Measurements from ENCODE around the gene GRB10. TPM values are rescaled to one million over a fixed set of nuclear protein-coding genes. Genes with fewer than 3 reads are reported as not detected.

Gene GRB10
- total and polyA plus RNA-seq, 2 of the 8 experiments (the other 6 are each of a cell fraction or from before 2014, with no cell fraction given): 35.7 to 97.0 TPM

DNA sequence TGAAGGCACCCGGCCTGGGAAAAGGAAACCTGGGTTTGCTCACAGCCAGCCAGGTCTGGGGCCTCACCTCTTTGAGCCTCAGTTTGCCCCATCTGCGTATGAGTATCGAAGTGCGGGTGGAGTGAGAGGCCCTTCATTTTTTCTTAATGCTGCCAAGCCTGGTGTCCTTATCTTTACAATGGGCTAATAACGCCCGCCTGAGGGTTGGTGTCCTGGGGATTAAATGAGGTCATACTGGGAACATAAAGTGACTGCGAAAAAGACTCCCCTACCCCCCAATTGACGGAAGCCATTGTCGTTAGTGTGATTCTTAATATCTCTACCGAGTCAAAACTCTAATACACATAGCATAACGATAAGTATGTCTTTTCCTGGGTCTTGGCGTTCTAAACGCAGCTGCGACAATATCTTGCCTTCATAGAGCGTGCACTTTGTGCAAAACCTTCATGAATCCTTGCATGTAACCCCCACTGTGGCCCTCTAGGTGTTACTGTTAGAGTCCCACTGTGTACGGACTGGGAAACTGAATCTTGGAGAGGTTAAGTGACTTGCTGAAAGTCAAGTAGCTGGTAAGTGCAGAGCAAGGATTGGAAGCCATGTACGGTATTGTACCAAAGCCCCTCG, 11.4 kb upstream of the GRB10 start:
- Histone ChIP-seq H3K27me3 (replicated peaks in 1 of 4; ENCODE audit: control insufficient read depth in 3 of 4, extremely low read depth in 1 of 4, insufficient read depth in 3 of 4, low read length in 3 of 4) (peaks cover 3 to 20% (median 19%) of the 10 kb centered on the region in 4 experiments), H3K23me2 (ENCODE audit: low read depth, low read length) (peaks cover 6% of the 10 kb centered on the region), H3K9ac (replicated peaks in 1 of 4; ENCODE audit: extremely low read depth in 1 of 4, low read depth in 3 of 4, low read length in 3 of 4) (peak overlapping the region in 2 of 4 experiments; percentile 45 to 57; a peak in 4 of 7 replicates), H3K4me3 (ENCODE audit: extremely low read depth in 1 of 4, insufficient read depth in 2 of 4, low read depth in 3 of 4, low read length in 4 of 4) (peak overlapping the region; percentile 55 to 71 (median 60)), H3K79me1 (ENCODE audit: low read depth, low read length) (peaks cover 4% of the 10 kb centered on the region; the same call in 1 of the 2 replicates), H2AK5ac (ENCODE audit: low read depth, low read length) (peak overlapping the region; percentile 28; the same call in 1 of the 2 replicates), H4K91ac (replicated peaks; ENCODE audit: insufficient read length, low read length) (no peak overlapping the region), H3K23ac (ENCODE audit: insufficient read length) (no peak overlapping the region), H2BK15ac (ENCODE audit: low read length) (no peak overlapping the region), H2BK20ac (ENCODE audit: low read length) (peak overlapping the region; percentile 77; the same call in 1 of the 2 replicates), H2BK120ac (replicated peaks; ENCODE audit: low read depth, low read length) (no peak overlapping the region), H3K27ac (ENCODE audit: low read depth, low read length) (no peak overlapping the region), H3K36me3 (ENCODE audit: control insufficient read depth in 2 of 4, insufficient read depth in 4 of 4, low read length in 3 of 4) (no peaks in the 10 kb centered on the region), H2AFZ (ENCODE audit: low read length) (peak overlapping the region; percentile 89; the same call in 1 of the 2 replicates), H3K4me1 (replicated peaks in 1 of 4; ENCODE audit: control insufficient read depth in 3 of 4, insufficient read depth in 4 of 4, low read length in 3 of 4) (peaks cover 4 to 18% (median 12%) of the 10 kb centered on the region in 4 experiments; a peak in 6 of 7 replicates), H4K20me1 (replicated peaks in 1 of 2; ENCODE audit: control insufficient read depth in 1 of 2, insufficient read depth in 2 of 2, low read length in 2 of 2) (peaks cover 2 to 3% of the 10 kb centered on the region in 2 experiments), H3K18ac (ENCODE audit: extremely low read depth, low read length) (peak overlapping the region; percentile 66; the same call in 1 of the 2 replicates), H3K56ac (replicated peaks; ENCODE audit: insufficient read length, low read depth, low read length) (no peak overlapping the region), H3K79me2 (ENCODE audit: control insufficient read depth in 1 of 2, insufficient read depth in 2 of 2, low read length in 2 of 2) (peaks cover 14 to 34% of the 10 kb centered on the region in 2 experiments), H3K9me3 (ENCODE audit: insufficient read depth in 2 of 2, low read depth in 1 of 2, low read length in 1 of 2) (peaks cover 3% of the 10 kb centered on the region in 2 experiments; a peak in 2 of 4 replicates), H3K14ac (ENCODE audit: insufficient read length) (no peak overlapping the region), H4K8ac (ENCODE audit: extremely low read depth, insufficient read depth, low read length) (no peak overlapping the region; the same call in 1 of the 2 replicates), H2BK12ac (ENCODE audit: low read depth, low read length) (no peak overlapping the region), H3K4me2 (ENCODE audit: insufficient read depth in 1 of 2, low read depth in 2 of 2, low read length in 2 of 2) (peak overlapping the region; percentile 64 to 93), H2BK5ac (ENCODE audit: low read depth, low read length) (no peak overlapping the region), H3K4ac (replicated peaks; ENCODE audit: insufficient read length, low read depth, low read length) (no peak overlapping the region), H4K5ac (ENCODE audit: insufficient read length, low read depth, low read length) (no peak overlapping the region)
- TF ChIP-seq BRCA1 (IDR thresholded peaks at IDR 0.05; ENCODE audit: low read depth, low read length): no peak
- TF ChIP-seq CEBPB (IDR thresholded peaks at IDR 0.05; ENCODE audit: low read depth, low read length): no peak
- peak; percentile 34 for TF ChIP-seq EZH2 (IDR thresholded peaks at IDR 0.05; ENCODE audit: low read depth, low read length, severe bottlenecking)
- TF ChIP-seq GTF2F1 (IDR thresholded peaks at IDR 0.05; ENCODE audit: borderline replicate concordance, low read depth, low read length): no peak
- peak; percentile 5; the same call in 1 of the 2 replicates for TF ChIP-seq SUZ12 (IDR thresholded peaks at IDR 0.05; ENCODE audit: low read length)
- no peak for TF ChIP-seq SP1 (IDR thresholded peaks at IDR 0.05; ENCODE audit: low read depth, low read length)
- TF ChIP-seq PHF8 (conservative IDR thresholded peaks at IDR 0.05; ENCODE audit: low read depth, low read length): no peak
- no peak for TF ChIP-seq MAFK (IDR thresholded peaks at IDR 0.05; ENCODE audit: low read depth, low read length)
- 57% methylated on average over 18 of the region's 18 CpGs; no CpG with 5 or more reads in 1 of the 2 experiments for WGBS, 2 experiments (ENCODE audit: extremely low coverage in 1 of 2, insufficient coverage in 1 of 2, insufficient read length in 1 of 2, insufficient replicate concordance in 2 of 2, low coverage in 1 of 2, low lambda C conversion rate in 2 of 2, missing lambda C conversion rate in 1 of 2)
- no peak for DNase-seq (ENCODE audit: low read depth in 1 of 2, low spot score in 2 of 2)
- CTCF ChIA-PET (ENCODE audit: partially characterized antibody): interaction anchor here (0.9 to 1.5 kb wide), 5 partner anchors 10 to 185 kb away, joined by 3 to 5 read pairs (median 3); no protein-coding TSS in a partner anchor
- no peak for FAIRE-seq
- POLR2A ChIA-PET (ENCODE audit: partially characterized antibody): interaction anchor here (1.1 to 1.5 kb wide), 4 partner anchors 9 to 26 kb away, joined by 3 to 5 read pairs (median 4); no protein-coding TSS in a partner anchor

Data from H1 (cell line).